Activated gamma-delta T cell (primary cell): ENCODE data around the gene CDK3.
"Not testable (repeated sequence)": the region's sequence is repeated elsewhere in the genome, so short reads cannot be mapped to it uniquely, and the experiment has no call there.

Experiments used
- DNase-seq: peaks from one replicate; lab custom pipeline; 2025; lab: John Stamatoyannopoulos, UW
- total RNA-seq, 2 donors: gene quantifications; one replicate each; lab custom pipeline; 2026; lab: John Stamatoyannopoulos, UW

Gene CDK3
- total RNA-seq, result 0.44 to 0.77 reads per million in 2 donors

DNA sequence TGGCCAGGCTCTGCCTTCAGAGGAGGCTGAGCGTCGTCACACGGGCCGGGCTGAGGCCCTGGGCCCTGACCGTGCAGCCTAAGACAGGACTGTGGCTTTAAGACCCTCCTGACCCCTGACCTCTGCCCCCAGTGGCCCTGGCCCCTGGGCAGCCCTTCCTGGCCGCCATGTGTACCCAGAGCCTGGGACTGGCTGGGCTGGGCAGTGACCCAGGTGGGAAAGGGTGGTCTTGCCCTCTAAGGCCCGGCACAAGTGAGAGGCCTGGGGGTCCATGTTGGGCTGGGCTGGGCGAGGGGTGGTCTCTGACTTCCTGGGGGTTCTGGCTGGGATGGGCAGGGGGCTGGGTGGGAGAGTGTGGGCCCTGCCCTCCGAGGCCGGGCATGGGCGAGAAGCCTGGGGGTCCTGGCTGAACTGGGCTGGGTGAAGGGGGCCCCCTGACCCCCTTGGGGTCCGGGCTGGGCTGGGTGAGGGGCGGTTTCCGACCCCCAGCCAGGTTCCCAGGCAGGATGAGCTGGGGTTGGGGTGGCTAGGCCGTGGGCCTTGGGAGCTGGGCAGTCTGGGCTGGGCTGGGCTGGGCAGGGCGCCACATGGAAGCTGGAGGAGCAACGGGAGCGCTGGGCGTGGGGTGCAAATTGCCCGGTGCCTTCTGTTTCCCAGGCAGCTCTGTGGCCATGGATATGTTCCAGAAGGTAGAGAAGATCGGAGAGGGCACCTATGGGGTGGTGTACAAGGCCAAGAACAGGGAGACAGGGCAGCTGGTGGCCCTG, at the start of gene CDK3:
Gene CDK3 (plus strand): TSS at position 101 of the 767 bp plus-strand sequence. CDS start 571 bp downstream, at position 672.
- no peak for DNase-seq

DNA sequence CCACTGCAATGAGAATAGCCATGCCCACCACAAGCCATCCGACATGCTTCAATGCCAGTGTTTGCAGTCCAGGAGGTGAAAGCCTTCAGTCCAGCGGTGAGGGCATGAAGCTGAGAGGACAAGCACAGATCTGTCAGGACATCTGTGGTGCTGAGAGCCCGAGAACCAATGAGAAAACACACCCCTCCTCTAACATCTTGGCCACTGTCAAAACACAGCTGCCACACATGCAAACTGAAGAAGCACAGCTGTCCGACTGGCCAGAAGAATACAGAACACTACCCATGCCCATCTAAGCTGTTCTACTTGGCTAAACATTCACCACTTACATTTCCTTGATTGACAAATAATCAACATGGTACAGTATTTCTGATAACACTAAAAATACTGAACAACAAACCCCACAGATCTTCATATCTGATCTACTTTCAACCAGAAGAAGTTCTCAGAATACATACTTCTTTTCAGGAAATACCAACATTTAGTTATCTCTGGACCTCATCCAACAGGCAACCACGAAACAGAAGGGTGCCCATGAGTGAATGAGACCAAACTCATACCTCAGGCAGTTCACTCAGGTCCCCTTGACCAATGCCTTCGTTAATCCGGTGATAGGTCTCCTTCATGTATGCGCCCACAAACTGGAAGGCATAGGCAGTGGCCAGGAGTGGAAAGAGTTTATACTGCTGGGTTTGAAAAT, 49.6 kb upstream of the CDK3 start:
- no peak for DNase-seq

DNA sequence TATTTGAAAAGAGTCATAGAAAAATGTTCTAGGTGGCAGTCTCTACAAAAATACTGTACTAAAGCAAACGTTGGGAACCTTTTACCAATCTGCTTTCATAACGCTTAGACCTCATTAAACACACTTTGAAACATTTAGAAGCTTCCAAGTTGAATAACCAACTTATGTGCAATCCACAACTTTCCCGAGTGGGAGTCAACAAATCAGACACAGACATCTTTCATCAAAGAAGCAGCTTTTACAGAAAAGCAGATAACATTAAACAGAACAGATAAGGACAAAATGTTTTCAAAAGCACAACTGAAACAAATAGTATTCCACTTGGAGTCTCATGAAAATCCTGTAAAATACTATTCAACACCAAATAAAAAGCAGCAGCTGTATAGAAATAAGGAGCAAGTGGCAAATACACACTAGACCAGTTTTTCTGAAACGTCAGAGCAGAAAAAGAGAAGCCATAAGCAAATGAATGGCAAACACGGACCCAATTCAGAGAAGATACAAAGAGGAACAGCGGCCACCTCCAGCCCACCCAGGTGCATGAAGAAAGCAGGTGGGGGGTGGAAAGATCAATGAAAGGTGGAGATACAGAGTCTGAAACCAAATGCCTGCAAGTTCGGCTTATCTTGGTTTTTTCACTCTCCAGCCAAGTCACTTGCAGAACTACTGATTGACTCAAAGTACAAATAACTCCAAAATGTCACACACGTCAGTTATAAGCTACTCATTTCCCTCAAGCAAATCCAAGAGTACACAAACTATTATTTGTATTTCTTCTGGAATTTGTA, 41.4 kb upstream of the CDK3 start:
- no peak for DNase-seq

DNA sequence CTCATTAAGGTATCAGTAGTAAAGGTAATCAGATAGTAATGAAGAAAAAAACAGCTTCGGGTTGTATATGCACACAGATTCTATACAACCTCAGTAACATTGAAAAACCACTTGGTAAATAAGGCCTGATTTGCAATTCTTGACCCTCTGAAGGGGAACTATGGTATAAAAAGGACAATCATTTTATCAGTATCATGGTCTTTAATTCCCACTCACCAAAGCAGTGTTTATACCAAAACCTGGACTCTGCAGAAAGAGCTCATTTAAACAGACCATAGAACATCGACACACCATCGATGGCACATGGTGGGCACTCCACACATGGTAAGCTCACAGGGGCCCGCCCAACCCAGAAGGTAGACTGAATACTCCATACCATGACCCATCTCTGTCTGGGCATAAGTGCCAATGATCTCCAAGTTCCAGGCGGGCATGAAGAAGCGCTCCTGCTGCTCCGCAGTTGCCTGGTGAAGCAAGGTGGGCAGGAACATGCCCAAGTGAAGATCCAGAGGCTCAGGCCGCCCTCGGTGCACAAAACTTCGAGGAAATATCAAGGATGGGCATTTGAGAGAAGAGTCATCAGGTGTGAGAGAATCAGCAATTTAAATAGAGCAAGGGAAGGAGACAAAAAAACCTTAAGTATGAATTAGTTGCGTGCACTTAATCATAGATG, 40.7 kb upstream of the CDK3 start:
- no peak for DNase-seq

DNA sequence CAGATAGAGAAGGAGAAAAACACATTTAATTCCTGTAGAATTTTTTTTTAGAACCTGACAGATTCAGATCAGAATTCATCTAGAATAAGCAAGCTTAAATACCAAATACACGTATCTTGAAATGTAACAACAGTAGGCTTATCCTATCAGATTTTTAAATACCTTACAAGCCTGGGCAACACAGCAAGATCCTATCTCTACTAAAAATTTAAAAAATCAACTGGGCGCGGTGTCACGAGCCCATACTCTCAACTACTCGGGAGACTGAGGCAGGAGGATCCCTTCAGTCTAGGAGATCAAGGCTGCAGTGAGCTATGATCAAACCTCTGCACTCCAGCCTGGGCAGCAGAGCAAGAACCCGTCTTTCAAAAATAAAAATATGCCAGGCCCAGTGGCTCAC, 35.2 kb upstream of the CDK3 start:
- no peak for DNase-seq

DNA sequence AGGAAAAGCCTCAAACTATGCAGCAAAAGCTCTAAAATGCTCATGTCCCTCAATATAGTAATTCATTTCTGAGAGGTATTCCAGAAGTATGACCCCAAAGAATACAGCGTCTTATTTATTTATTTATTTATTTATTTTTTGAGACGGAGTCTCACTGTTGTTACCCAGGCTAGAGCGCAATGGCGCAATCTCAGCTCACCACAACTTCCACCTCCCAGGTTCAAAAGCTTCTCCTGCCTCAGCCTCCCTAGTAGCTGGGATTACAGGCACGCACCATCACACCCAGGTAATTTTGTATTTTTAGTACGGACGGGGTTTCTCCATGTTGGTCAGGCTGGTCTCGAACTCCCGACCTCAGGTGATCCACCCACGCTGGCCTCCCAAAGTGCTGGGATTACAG, 31.6 kb upstream of the CDK3 start:
- not testable (repeated sequence) for DNase-seq

DNA sequence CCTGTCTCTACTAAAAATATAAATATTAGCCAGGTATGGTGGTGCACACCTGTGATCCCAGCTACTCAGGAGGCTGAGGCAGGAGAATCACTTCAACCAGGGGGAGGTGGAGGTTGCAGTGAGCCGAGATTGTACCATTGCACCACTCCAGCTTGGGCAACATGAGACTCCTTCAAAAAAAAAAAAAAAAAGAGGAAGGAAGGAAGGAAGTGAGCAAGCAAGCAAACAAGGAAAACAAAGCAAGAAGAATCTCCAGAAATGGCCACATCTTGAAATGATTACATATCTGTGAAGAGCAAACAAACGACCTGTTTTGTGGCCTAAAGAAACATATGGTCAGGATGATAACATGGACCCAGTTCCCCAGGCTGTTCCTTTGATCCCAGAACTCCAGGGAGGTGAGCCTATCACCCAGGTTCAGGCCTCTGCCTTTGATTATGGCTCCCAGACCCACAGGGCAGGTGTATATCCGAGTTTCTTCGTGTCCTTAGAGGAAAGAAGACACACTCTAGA, 30.6 kb upstream of the CDK3 start:
- DNase-seq, result no peak

DNA sequence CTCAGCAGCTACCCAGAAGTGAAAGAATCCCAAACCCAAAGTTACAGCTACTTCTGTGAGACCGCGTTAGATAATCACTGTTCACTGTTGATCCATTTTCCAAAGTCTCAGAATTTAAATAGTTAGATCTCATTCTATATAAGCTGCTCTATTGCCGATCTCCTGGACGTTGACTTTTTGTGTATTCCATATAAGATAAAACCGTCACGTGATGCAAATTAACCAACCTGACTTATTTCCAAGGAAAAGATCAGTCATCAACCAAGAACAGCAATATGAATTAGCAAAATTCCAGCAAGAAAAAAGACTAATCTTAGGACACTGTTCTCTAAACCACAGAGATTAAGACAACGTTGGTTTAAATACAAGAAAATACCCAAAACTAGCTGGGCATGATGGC, 30.0 kb upstream of the CDK3 start:
- DNase-seq, result no peak

DNA sequence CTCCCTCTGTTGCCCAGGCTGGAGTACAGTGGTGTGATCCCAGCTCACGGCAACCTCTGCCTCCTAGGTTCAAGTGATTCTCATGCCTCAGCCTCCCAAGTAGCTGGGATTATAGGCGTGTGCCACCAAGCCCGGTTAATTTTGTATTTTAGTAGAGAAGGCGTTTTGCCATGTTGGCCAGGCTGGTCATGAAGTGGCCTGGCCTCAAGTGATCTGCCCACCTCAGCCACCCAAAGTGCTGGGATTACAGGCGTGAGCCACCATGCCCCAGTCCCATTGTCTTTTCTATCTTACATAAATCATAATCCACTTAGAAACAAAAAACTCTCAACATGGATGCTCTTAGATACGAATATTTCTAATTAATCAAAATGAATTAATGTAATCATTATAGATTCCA, 25.5 kb upstream of the CDK3 start:
- not testable (repeated sequence) for DNase-seq

DNA sequence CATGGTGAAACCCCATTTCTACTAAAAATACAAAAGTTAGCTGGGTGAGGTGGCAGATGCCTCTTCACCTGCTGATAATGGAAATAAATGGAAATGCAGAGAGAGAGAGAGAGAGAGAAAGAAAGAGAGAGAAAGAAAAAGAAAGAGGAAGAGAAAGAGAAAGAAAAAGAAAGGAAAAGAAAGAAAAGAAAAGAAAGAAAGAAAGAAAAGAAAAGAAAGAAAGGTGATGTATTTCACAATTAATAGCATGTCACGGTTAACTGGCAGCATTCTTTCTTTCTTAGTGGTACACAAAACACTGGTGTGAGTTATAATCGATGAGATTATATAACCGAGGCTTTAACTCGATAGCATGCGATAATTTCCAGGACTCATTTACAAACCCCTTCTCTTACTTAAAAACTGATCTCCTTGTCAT, 24.9 kb upstream of the CDK3 start:
- no peak for DNase-seq

DNA sequence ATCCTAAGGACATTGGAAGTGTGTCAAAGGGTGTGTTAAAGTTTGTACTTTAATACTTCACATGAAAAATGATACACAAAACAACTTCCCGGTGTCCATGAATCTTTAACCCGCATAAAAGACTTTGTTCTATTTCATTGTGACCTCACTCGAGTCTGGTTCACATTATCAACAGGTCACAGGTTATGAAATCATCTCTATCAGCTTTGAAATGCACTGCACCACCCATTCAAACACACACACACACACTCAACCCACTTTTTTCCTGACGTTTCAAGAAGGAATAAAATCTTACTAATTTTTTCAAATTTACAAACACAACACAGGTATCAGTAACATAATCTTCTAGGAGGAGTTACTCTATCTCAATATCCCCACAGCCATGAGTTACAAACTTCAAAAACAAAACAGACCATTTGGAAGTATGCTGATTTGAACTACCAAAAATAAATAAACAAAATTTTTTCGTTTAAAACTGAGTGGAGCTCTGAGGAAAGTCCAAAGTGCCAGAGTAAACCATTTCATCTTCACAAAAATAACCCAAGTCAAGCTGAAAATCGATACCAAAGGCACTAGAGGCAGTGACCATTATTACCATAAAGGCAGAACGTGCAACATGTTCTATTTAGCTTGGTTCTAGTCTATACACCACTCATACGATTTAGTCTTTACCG, 24.3 kb upstream of the CDK3 start:
- no peak for DNase-seq

DNA sequence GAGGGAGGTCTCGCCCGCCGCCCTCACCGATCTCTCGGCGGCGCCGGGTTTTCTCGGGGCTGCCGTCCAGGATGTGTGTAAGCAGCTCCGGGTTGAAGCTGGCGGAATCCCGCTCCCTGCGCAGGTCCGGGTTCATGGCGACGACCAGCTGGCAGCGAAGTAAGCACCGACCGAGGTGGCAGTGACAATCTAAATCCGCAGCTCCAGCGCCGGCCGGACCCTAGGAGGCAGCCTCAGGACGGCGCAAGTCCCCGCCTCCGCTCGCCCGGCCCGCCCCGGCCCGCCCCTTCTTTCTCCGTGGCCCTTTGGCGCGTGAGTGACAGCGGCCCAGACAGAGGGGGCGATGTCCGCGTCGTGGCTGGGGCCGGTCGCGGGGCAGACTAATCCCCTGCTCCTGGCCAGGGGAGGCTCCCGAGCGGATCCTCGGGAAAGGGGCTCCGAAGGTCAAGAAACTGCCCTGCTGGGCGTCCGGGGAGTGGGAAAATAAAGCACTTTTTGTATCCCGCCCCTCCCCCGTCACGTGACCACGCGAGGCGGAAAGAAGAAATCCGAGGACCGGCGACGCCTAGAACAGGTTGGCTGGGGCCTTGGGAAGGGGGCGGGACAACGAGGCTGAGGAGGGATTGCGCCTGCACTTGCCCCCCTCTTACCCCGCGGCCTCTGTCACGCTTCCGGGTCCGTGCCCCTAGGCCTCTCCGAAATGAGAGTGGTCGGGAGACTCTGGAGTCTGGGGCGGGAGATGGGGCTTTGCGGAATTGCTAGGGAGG, 21.5 kb upstream of the CDK3 start, which contains the start of the genes ACOX1 and TEN1:
Gene ACOX1 (minus strand): TSS at position 229 of the 767 bp plus-strand sequence. CDS start 93 bp downstream, at position 136.
Gene TEN1 (plus strand): TSS at position 303 of the 767 bp plus-strand sequence. CDS start 6,953 bp downstream, outside the sequence.
- peak; percentile 78 for DNase-seq

DNA sequence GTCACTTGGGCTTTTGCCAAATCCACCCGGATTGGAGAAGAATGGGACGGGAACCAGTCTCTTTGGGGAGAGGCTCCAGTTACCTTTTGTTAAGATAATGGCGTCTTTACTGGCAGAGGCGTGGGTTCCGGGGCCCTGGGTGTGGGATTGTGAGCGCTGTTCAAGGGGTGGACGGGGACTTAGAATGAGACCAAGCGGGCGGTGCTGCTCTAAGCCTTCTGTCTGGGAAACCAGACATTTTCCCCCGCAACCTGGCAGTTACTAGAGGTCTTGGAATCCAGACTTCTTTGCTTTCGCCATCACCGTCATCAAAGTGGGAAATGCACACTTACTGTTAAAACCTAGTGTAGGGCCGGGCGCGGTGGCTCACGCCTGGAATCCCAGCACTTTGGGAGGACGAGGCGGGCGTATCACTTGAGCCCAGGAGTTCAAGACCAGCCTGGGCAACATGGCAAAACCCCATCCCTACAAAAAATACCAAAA, 20.9 kb upstream of the CDK3 start:
- DNase-seq, result no peak

DNA sequence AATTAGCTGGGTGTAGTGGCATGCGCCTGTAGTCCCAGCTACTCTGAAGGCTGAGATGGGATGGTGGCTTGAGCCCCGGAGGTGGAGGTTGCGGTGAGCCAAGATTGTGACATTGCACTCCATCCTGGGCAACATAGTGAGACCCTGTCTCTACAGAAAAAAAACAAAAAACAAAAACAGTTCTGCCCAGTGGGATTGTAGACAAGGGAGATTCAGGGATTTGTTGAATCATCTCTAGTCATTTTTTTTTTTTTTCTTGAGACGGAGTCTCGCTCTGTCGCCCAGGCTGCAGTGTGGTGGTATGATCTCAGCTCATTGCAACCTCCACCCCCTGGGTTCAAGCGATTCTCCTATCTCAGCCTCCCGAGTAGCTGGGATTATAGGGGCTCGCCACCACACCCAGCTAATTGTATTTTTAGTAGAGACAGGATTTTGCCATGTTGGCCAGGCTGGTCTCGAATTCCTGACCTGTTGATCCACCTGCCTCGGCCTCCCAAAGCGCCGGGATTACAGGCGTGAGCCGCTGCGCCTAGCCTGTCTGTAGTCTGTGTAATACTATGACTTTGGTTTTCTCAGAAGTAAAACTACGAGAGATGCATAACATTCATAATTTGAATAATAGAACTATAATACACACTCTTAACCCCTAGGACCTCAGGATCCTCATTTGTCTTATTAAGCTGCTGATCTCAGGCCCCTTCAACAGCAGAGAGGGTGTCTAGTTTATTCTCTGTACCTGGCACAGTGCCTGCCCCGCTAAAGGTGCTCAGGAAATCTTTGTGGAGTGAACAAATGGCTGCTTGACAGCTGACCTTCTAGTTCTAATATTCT, 20.3 kb upstream of the CDK3 start:
- no peak for DNase-seq

DNA sequence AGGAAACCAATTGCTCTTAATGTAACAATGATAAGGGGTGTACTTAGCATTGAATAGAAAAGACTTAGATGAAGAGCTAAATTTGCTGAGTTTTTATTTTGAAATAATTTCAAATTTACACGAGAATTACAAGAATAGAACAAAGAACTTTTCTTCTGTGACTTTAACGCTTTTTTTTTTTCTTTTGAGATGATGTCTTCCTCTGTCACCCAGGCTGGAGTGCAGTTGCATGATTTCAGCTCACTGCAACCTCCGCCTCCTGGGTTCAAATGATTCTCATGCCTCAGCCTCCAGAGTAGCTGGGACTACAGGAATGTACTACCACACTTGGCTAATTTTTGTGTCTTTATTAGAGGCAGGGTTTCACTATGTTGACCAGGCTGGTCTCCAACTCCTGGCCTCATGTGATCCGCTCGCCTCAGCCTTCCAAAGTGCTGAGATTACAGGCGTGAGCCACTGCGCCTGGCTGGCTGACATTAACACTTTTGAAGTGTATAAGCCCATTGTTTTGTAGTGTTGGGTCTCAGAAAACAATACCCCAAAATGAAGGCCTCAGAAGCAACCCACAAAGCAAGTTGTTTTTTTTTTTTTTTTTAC, 19.5 kb upstream of the CDK3 start:
- DNase-seq, result no peak

DNA sequence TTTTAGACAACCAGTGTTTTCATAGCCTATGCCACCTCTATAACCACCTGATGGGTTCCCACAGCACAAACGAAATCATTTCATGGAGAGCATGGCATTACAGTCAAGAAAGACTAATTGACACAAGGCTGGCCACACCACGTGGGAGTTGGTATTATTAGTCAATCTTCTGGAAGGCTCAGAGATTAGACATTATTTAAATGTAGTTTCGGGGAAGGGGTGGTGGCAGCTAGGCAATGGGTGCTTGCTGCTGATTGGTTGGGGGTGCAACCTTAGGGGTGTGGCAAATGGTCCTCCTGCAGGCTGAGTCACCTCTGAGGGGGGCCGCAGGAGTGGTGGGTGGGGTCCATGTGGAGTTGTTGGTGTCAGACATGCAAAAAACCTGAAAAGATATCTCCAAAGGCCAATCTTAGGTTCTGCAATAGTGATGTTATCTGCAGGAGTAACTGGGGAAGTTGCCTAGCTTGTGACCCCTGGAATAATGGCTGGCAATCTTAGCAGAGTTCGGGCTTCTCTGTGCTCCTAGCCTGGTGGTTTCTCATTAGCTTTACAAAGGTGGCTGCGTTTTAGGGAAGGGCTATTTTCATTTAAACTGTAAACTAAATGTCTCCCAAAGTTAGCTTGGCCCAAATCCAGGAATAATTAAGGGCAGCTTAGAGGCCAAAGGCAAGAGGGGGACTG, 17.0 kb upstream of the CDK3 start:
- DNase-seq, result no peak

DNA sequence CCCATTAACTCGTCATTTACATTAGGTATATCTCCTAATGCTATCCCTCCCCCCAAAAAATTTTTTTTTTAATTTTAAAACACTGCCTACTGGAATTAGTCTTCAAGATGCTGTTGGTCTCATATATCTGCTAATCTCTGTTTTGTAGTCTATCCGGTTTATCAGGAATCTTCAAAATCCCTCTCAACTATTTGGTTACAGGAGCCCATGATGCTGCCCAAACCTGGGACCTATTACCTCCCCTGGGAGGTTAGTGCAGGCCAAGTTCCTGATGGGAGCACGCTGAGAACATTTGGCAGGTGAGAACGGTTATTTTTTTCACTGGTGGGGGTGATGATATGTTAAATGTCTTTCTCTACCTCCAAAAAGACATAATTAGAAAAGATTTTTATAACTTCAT, 14.7 kb upstream of the CDK3 start:
- no peak for DNase-seq

DNA sequence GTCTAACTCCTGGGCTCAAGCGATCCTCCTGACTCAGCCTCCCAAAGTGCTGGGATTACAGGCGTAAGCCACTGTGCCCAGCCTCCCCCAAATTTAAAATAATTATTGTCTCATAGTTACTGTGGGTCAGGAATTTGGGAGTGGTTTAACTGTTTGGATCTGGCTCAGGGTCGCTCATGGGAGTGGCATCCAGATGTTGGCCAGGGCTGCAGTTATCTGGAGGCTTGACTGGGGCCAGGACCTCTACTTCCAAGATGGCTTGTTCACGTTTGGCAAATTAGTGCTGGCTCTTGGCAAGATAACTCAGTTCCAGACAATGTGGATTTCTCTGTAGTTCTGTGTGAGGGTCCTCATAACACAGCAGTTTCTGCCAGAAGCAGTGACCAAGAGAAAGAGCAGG, 13.6 kb upstream of the CDK3 start:
- no peak for DNase-seq
